Measurements from ENCODE around the gene TNPO1. TPM values are rescaled to one million over a fixed set of nuclear protein-coding genes. Genes with fewer than 3 reads are reported as not detected.

TNPO1 gene
- polyA plus RNA-seq, 2 of the 4 experiments (the other 2 are of a cell fraction), result 199 to 350 TPM

DNA sequence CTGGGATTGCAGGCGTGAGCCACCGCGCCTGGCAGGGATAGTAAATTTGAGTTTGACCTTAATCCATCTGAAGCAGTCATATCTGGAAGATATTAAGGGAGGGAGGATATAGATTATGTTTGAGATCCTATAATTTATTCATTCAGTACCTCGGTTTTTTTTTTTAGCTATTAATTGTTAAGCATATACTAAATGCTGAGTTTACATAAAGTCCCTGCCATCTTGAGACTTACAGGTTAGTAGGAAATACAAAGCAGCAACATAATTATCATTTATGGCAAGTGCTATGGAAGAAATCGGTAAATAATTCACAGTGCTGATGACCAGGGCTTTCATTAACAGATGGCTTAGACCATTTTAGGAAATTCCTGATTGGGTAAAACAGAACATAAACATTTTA lies 72.9 kb downstream of the TNPO1 start:
- peak; percentile 78 for TF ChIP-seq MAFK (IDR thresholded peaks at IDR 0.05; ENCODE audit: partially characterized antibody)
- TF ChIP-seq, protein P1, sequence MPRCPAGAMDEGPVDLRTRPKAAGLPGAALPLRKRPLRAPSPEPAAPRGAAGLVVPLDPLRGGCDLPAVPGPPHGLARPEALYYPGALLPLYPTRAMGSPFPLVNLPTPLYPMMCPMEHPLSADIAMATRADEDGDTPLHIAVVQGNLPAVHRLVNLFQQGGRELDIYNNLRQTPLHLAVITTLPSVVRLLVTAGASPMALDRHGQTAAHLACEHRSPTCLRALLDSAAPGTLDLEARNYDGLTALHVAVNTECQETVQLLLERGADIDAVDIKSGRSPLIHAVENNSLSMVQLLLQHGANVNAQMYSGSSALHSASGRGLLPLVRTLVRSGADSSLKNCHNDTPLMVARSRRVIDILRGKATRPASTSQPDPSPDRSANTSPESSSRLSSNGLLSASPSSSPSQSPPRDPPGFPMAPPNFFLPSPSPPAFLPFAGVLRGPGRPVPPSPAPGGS (IDR thresholded peaks at IDR 0.05), result no peak
- H3K27ac ChIP-seq, result no peak overlapping the region
- WGBS (ENCODE audit: missing lambda C conversion rate), result 88% methylated on average over 5 of the region's 5 CpGs
- FAIRE-seq, result no peak
- H3K4me3 ChIP-seq, result no peak overlapping the region
- ChIA-PET CTCF (interaction anchor here (1.4 kb wide), 1 partner anchor 66 kb away, joined by 3 read pairs; the partner anchor contains the start of gene FCHO2), POLR2A (no interaction called here)
- DNase-seq (ENCODE audit: low read depth in 1 of 2, low spot score in 1 of 2), result no peak
- no peaks in the 10 kb centered on the region for H3K9me3 ChIP-seq
- no peak overlapping the region for H3K4me2 ChIP-seq
- no peak for ATAC-seq
- H3K4me1 ChIP-seq, result peaks cover 4% of the 10 kb centered on the region; the same call in 1 of the 3 replicates

DNA sequence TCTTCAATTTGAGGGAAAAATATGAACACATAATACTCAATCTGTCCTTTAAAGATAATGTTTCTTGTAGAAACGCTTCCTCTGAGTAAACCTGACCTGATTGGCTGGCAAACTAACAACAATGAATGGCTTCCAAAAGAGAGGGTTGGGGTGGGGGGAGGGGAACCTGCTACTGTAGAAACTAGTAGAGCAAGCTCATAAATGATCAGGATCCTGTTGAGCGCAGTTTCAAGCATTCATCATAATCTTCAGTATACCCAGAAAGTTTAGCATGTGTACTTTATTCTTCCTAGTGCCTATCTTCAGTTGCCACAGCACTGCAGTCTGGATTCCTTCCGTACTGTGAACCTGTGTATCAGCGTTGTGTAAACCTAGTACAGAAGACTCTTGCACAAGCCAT lies 76.4 kb downstream of the TNPO1 start:
- peak in 1 of 2 experiments; percentile 15; a peak in 1 of 6 replicates for ATAC-seq
- no peak overlapping the region for H3K4me3 ChIP-seq
- H3K4me2 ChIP-seq, result no peak overlapping the region
- DNase-seq (ENCODE audit: low read depth in 1 of 2, low spot score in 1 of 2), result no peak
- TF ChIP-seq, protein P2, sequence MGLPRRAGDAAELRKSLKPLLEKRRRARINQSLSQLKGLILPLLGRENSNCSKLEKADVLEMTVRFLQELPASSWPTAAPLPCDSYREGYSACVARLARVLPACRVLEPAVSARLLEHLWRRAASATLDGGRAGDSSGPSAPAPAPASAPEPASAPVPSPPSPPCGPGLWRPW (IDR thresholded peaks at IDR 0.05), result no peak
- no peak for TF ChIP-seq TFCP2L1 (CRISPR knock-in tag; IDR thresholded peaks at IDR 0.05)
- TF ChIP-seq KDM5A (IDR thresholded peaks at IDR 0.05), result no peak
- TF ChIP-seq EHF (CRISPR knock-in tag; IDR thresholded peaks at IDR 0.05), result no peak
- no peak for TF ChIP-seq POLR2A (IDR thresholded peaks at IDR 0.05; ENCODE audit: low read length)
- no peak for TF ChIP-seq MAFK (IDR thresholded peaks at IDR 0.05; ENCODE audit: partially characterized antibody)
- no peak for TF ChIP-seq HOXA7 (CRISPR knock-in tag; IDR thresholded peaks at IDR 0.05)
- no peak for TF ChIP-seq ZC3H11A (IDR thresholded peaks at IDR 0.05)
- TF ChIP-seq ESRRA (IDR thresholded peaks at IDR 0.05; ENCODE audit: borderline replicate concordance, low read length), result no peak
- no peak for TF ChIP-seq MAZ (IDR thresholded peaks at IDR 0.05; ENCODE audit: borderline replicate concordance, low read depth, low read length)
- no peak for TF ChIP-seq CBX8 (IDR thresholded peaks at IDR 0.05)
- no peak for TF ChIP-seq RARB (CRISPR knock-in tag; IDR thresholded peaks at IDR 0.05)
- TF ChIP-seq, protein P3, sequence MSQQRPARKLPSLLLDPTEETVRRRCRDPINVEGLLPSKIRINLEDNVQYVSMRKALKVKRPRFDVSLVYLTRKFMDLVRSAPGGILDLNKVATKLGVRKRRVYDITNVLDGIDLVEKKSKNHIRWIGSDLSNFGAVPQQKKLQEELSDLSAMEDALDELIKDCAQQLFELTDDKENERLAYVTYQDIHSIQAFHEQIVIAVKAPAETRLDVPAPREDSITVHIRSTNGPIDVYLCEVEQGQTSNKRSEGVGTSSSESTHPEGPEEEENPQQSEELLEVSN (IDR thresholded peaks at IDR 0.05; ENCODE audit: borderline replicate concordance, low read depth), result no peak
- TF ChIP-seq, protein P4, sequence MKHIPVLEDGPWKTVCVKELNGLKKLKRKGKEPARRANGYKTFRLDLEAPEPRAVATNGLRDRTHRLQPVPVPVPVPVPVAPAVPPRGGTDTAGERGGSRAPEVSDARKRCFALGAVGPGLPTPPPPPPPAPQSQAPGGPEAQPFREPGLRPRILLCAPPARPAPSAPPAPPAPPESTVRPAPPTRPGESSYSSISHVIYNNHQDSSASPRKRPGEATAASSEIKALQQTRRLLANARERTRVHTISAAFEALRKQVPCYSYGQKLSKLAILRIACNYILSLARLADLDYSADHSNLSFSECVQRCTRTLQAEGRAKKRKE (CRISPR knock-in tag; IDR thresholded peaks at IDR 0.05; ENCODE audit: low read depth), result no peak
- TF ChIP-seq FOSL2 (IDR thresholded peaks at IDR 0.05), result no peak
- TF ChIP-seq FOSL2 (CRISPR knock-in tag; IDR thresholded peaks at IDR 0.05), result no peak
- TF ChIP-seq, protein P5, sequence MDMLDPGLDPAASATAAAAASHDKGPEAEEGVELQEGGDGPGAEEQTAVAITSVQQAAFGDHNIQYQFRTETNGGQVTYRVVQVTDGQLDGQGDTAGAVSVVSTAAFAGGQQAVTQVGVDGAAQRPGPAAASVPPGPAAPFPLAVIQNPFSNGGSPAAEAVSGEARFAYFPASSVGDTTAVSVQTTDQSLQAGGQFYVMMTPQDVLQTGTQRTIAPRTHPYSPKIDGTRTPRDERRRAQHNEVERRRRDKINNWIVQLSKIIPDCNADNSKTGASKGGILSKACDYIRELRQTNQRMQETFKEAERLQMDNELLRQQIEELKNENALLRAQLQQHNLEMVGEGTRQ (IDR thresholded peaks at IDR 0.05), result no peak
- ChIA-PET POLR2A (no interaction called here), CTCF (no interaction called here)
- no peak for FAIRE-seq
- H3K4me1 ChIP-seq, result 0 out of 3 replicates have a peak, but pooled peaks cover 2% of the 10 kb centered on the region
- H3K27ac ChIP-seq, result no peak overlapping the region
- 84% methylated on average over 4 of the region's 4 CpGs for WGBS (ENCODE audit: missing lambda C conversion rate)
- H3K9me3 ChIP-seq, result no peaks in the 10 kb centered on the region

DNA sequence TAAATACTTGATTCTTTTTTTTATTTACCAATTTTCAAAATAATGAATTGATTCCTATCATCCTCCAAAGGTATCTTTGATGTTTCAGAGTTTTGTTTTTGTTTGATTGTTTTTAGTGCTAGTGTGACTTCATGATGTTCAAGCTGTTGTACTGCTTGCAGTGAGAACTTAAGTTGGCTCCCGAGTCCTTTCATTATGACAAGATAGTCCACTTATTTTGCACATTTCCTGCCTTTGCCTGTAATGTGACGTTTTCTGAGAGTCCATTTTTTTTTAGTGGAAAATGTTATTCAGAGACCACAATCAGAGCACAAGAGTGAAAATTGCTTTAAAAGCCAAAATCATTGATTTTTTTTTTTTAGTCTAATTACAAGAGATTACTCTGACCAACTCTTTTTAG lies 79.3 kb downstream of the TNPO1 start:
- WGBS (ENCODE audit: missing lambda C conversion rate), result 83% methylated on average over 2 of the region's 2 CpGs
- H3K4me1 ChIP-seq, result 0 out of 3 replicates have a peak, but pooled peaks cover 2% of the 10 kb centered on the region
- no peak overlapping the region for H3K4me2 ChIP-seq
- FAIRE-seq (no peak), ATAC-seq (no peak), DNase-seq (ENCODE audit: low read depth in 1 of 2, low spot score in 1 of 2) (no peak)
- H3K4me3 ChIP-seq, result no peak overlapping the region
- no peaks in the 10 kb centered on the region for H3K9me3 ChIP-seq
- H3K27ac ChIP-seq, result no peak overlapping the region
- POLR2A ChIA-PET, result no interaction called here
- CTCF ChIA-PET, result interaction anchor here (1.2 kb wide), 1 partner anchor 534 kb away, joined by 3 read pairs; no protein-coding TSS in a partner anchor
- TF ChIP-seq HOXB13 (CRISPR knock-in tag; IDR thresholded peaks at IDR 0.05; ENCODE audit: low read depth), result no peak

Data from A549 (cell line).